ENCODE data around the gene GNAZ.

The GNAZ gene

GRCh38 chr22:23168391-23169042, 98.2 kb downstream of the GNAZ start:
- no peak for DNase-seq (ENCODE audit: low read depth)
- no peak overlapping the region for H3K4me3 ChIP-seq (ENCODE audit: low read depth, low read length)
- TF ChIP-seq MAX (IDR thresholded peaks at IDR 0.05; ENCODE audit: low read depth, low read length) (no peak), MYC (IDR thresholded peaks at IDR 0.05; ENCODE audit: low read depth, low read length) (no peak), CTCF (IDR thresholded peaks at IDR 0.05; ENCODE audit: low read depth, low read length) (no peak), POLR2A (IDR thresholded peaks at IDR 0.05; ENCODE audit: extremely low read depth, insufficient read length) (no peak)

- DNase-seq (ENCODE audit: low read depth) = no peak
- TF ChIP-seq CTCF (IDR thresholded peaks at IDR 0.05; ENCODE audit: low read depth, low read length) (no peak), MAX (IDR thresholded peaks at IDR 0.05; ENCODE audit: low read depth, low read length) (no peak), POLR2A (IDR thresholded peaks at IDR 0.05; ENCODE audit: extremely low read depth, insufficient read length) (no peak), MYC (IDR thresholded peaks at IDR 0.05; ENCODE audit: low read depth, low read length) (no peak)
- H3K4me3 ChIP-seq (ENCODE audit: low read depth, low read length) = no peak overlapping the region
Measured at GRCh38 chr22:23169043-23169406, 98.7 kb downstream of the GNAZ start.

Measured in NB4 (cell line).